Pulmonary artery endothelial cell (primary cell): Measurements from ENCODE around the gene ADRA2A. TPM values are rescaled to one million over a fixed set of nuclear protein-coding genes. Genes with fewer than 3 reads are reported as not detected.

Experiments
- total RNA-seq: library from RNA; depleted of rRNA; stranded (reverse); fragments of >200 nt; gene quantifications from 2 replicates; pipeline ENCODE4 v1.2.3, GENCODE V29; 2014

Gene ADRA2A
- total RNA-seq, 1 donor from 2014 or later: 0.13 TPM

Other genes with a start within 250 kb of the ADRA2A start
- 37.1 and 37.7 TPM in 2 replicates for gene PDCD4, start 205.1 kb upstream of the ADRA2A start, total RNA-seq
- 19.3 and 22.5 TPM in 2 replicates for gene BBIP1, start 157.8 kb upstream of the ADRA2A start, total RNA-seq
- gene SHOC2, start 157.4 kb upstream of the ADRA2A start, total RNA-seq: 44.4 and 50.5 TPM in 2 replicates